OCI-LY3 (cell line): ENCODE measurements around the gene LIPC.

Experiments used
- H2AFZ ChIP-seq: fragments of 200-600, 300-600 bp; shearing (Covaris generic); 2 replicates; pipeline ENCODE4 v1.6.0; 2014; ENCODE audit warnings: antibody characterized with exemption, low read depth, low read length
- H3K27ac ChIP-seq: fragments of 200-600, 300-600 bp; sonication (generic); 2 replicates; pipeline ENCODE4 v1.5.1; 2014; ENCODE audit warnings: mild to moderate bottlenecking, low read length, moderate library complexity, mixed read lengths
- H3K27me3 ChIP-seq: fragments of 200-600, 300-600 bp; sonication (generic); 2 replicates; pipeline ENCODE4 v1.6.1; 2014; ENCODE audit warnings: low read depth, low read length, mixed read lengths
- H3K36me3 ChIP-seq: fragments of 200-600, 300-600 bp; sonication (generic); replicated peaks from 2 replicates; pipeline ENCODE3; 2014; ENCODE audit warnings: low read depth, low read length, mixed read lengths
- H3K4me1 ChIP-seq: fragments of 300-600, 200-600 bp; sonication (generic); 2 replicates; pipeline ENCODE4 v1.6.1; 2014; ENCODE audit warnings: low read length, mixed read lengths
- H3K4me2 ChIP-seq: fragments of 200-600, 300-600 bp; sonication (generic); 2 replicates; pipeline ENCODE4 v1.6.1; 2014; ENCODE audit warnings: low read length, mixed read lengths
- H3K4me3 ChIP-seq: fragments of 300-600, 200-600 bp; sonication (generic); 2 replicates; pipeline ENCODE4 v1.5.1; 2014; ENCODE audit warnings: antibody characterized with exemption, mild to moderate bottlenecking, low read length, moderate library complexity
- H3K79me2 ChIP-seq: fragments of 300-600, 200-600 bp; shearing (Covaris generic); 2 replicates; pipeline ENCODE4 v1.6.1; 2014; ENCODE audit warnings: mild to moderate bottlenecking, low read length, mixed read lengths
- H3K9ac ChIP-seq: fragments of 300-600, 200-600 bp; shearing (Covaris generic); 2 replicates; pipeline ENCODE4 v1.6.0; 2014; ENCODE audit warnings: mild to moderate bottlenecking, low read length, moderate library complexity
- H3K9me3 ChIP-seq: fragments of 200-600, 300-600 bp; shearing (Covaris generic); 2 replicates; pipeline ENCODE4 v1.6.1; 2014; ENCODE audit warnings: low read length, mixed read lengths; ENCODE audit not compliant: insufficient read depth
- H4K20me1 ChIP-seq: fragments of 200-600, 300-600 bp; sonication (generic); 2 replicates; pipeline ENCODE4 v1.6.1; 2016; ENCODE audit warnings: low read length, mixed read lengths; ENCODE audit not compliant: insufficient read depth
- CTCF ChIP-seq: fragments of 200-600, 300-600 bp; sonication (generic); IDR thresholded peaks from 2 replicates; pipeline ENCODE4 v1.5.1; 2014; ENCODE audit warnings: antibody characterized with exemption, low read length, low read depth
- EZH2phosphoT487 ChIP-seq: fragments of 200-600 bp; shearing (Covaris generic); IDR thresholded peaks from 2 replicates; pipeline ENCODE4 v1.6.1; 2018; ENCODE audit warnings: antibody characterized with exemption, mixed run types, low read depth

The LIPC gene

GRCh38 chr15:58438956-58439355, 7.2 kb downstream of the LIPC start:
- Histone ChIP-seq H3K4me2 (no peak overlapping the region), H4K20me1 (no peaks in the 10 kb centered on the region), H3K9me3 (no peaks in the 10 kb centered on the region), H3K4me1 (no peaks in the 10 kb centered on the region), H3K9ac (no peak overlapping the region), H3K79me2 (no peaks in the 10 kb centered on the region), H3K4me3 (no peak overlapping the region), H3K27me3 (no peaks in the 10 kb centered on the region), H2AFZ (no peak overlapping the region), H3K27ac (no peak overlapping the region), H3K36me3 (no peaks in the 10 kb centered on the region)
- no peak for TF ChIP-seq EZH2phosphoT487
- TF ChIP-seq CTCF = peak; percentile 56

GRCh38 chr15:58440158-58440910, 8.5 kb downstream of the LIPC start:
- Histone ChIP-seq H3K36me3 (no peaks in the 10 kb centered on the region), H3K4me1 (no peaks in the 10 kb centered on the region), H3K79me2 (no peaks in the 10 kb centered on the region), H4K20me1 (no peaks in the 10 kb centered on the region), H3K27me3 (no peaks in the 10 kb centered on the region), H2AFZ (no peak overlapping the region), H3K4me3 (no peak overlapping the region), H3K9me3 (no peaks in the 10 kb centered on the region), H3K4me2 (no peak overlapping the region), H3K27ac (no peak overlapping the region), H3K9ac (no peak overlapping the region)
- no peak for TF ChIP-seq CTCF
- no peak for TF ChIP-seq EZH2phosphoT487

- no peak overlapping the region for H3K4me3 ChIP-seq
- H3K79me2 ChIP-seq = no peaks in the 10 kb centered on the region
- TF ChIP-seq EZH2phosphoT487 = no peak
- H4K20me1 ChIP-seq = no peaks in the 10 kb centered on the region
- H3K9me3 ChIP-seq = no peaks in the 10 kb centered on the region
- H3K27ac ChIP-seq = no peak overlapping the region
- no peaks in the 10 kb centered on the region for H3K4me1 ChIP-seq
- H3K9ac ChIP-seq = no peak overlapping the region
- H3K4me2 ChIP-seq = no peak overlapping the region
- H3K36me3 ChIP-seq = no peaks in the 10 kb centered on the region
- no peak overlapping the region for H2AFZ ChIP-seq
- H3K27me3 ChIP-seq = no peaks in the 10 kb centered on the region
These were observed 9.1 kb downstream of the LIPC start for GRCh38 chr15:58440922-58441321.

GRCh38 chr15:58441376-58442070, 9.7 kb downstream of the LIPC start:
- H3K4me2 ChIP-seq = no peak overlapping the region
- TF ChIP-seq CTCF (no peak), EZH2phosphoT487 (no peak)
- H3K27ac ChIP-seq = no peak overlapping the region
- no peaks in the 10 kb centered on the region for H3K4me1 ChIP-seq
- no peaks in the 10 kb centered on the region for H3K79me2 ChIP-seq
- no peaks in the 10 kb centered on the region for H4K20me1 ChIP-seq
- H2AFZ ChIP-seq = no peak overlapping the region
- H3K36me3 ChIP-seq = no peaks in the 10 kb centered on the region
- no peak overlapping the region for H3K9ac ChIP-seq
- H3K4me3 ChIP-seq = no peak overlapping the region
- H3K27me3 ChIP-seq = no peaks in the 10 kb centered on the region
- H3K9me3 ChIP-seq = no peaks in the 10 kb centered on the region
